H1 (cell line): Measurements from ENCODE around the gene MFSD2B.

ENCODE experiments used
- POLR2A ChIP-seq, 2 experiments: IDR thresholded peaks; 1 replicate in 1 of 2; 2 replicates in 1 of 2; pipeline ENCODE4 v1.6.1; 2011; ENCODE audit warnings: low read depth in 2 of 2, low read length in 2 of 2, mild to moderate bottlenecking in 2 of 2; ENCODE audit errors: control extremely low read depth in 1 of 2
- RAD21 ChIP-seq, 2 experiments: IDR thresholded peaks in 1 of 2; conservative IDR thresholded peaks in 1 of 2; 2 replicates each; pipeline ENCODE4 v1.6.1; 2011; ENCODE audit warnings: low read depth in 2 of 2, low read length in 2 of 2, improper control_type of control experiment in 1 of 2, inconsistent platforms in 1 of 2, mild to moderate bottlenecking in 1 of 2, moderate library complexity in 1 of 2

GRCh38 chr2:24017711-24018110 lies 7.8 kb downstream of the MFSD2B start:
- no peak for TF ChIP-seq RAD21 (IDR thresholded peaks at IDR 0.05 in 1 of 2, conservative IDR thresholded peaks at IDR 0.05 in 1 of 2; ENCODE audit: low read depth in 2 of 2, low read length in 2 of 2)
- no peak for TF ChIP-seq POLR2A (IDR thresholded peaks at IDR 0.05; ENCODE audit: control extremely low read depth in 1 of 2, low read depth in 2 of 2, low read length in 2 of 2)
